Activated CD8-positive, alpha-beta T cell treated with anti-CD3 and anti-CD28 coated beads for 36 hours (primary cell): ENCODE data around the gene DPPA5. TPM values are rescaled to one million over a fixed set of nuclear protein-coding genes. Genes with fewer than 3 reads are reported as not detected.

Source experiments
- ATAC-seq: fragments of 200-7000 bp; cut with Tn5 transposase; one replicate; pipeline ENCODE4 v1.10.0; 2021; ENCODE audit warnings: mild to moderate bottlenecking, moderate library complexity
- CTCF ChIA-PET: fragments of 350-600 bp; sonication (Branson Sonifier 250); formaldehyde crosslinking; loops from one replicate; lab custom pipeline; 2021; ENCODE audit warnings: antibody characterized with exemption; lab: Charles Lee
- POLR2A ChIA-PET: fragments of 350-600 bp; sonication (Branson Sonifier 250); formaldehyde crosslinking; loops from one replicate; lab custom pipeline; 2021; ENCODE audit warnings: antibody characterized with exemption; lab: Charles Lee
- DNase-seq: peaks from one replicate; pipeline ENCODE4 v3.0.0-alpha.2; 2020
- H3K27ac Mint-ChIP-seq: one replicate; pipeline ENCODE4 v1.8.0; 2021; ENCODE audit warnings: mild to moderate bottlenecking, mixed read lengths
- H3K27me3 Mint-ChIP-seq: one replicate; pipeline ENCODE4 v1.8.0; 2021; ENCODE audit warnings: mixed read lengths
- H3K36me3 Mint-ChIP-seq: one replicate; pipeline ENCODE4 v1.8.0; 2021; ENCODE audit warnings: low read depth, mixed read lengths
- H3K4me1 Mint-ChIP-seq: one replicate; pipeline ENCODE4 v1.8.0; 2021; ENCODE audit warnings: low read depth, mixed read lengths
- H3K4me3 Mint-ChIP-seq: one replicate; pipeline ENCODE4 v1.8.0; 2021; ENCODE audit warnings: mild to moderate bottlenecking, moderate library complexity, mixed read lengths
- H3K9me3 Mint-ChIP-seq: one replicate; pipeline ENCODE4 v1.8.0; 2021; ENCODE audit warnings: mixed read lengths
- intact Hi-C: fragments of 100-400 bp; cut with micrococcal nuclease; formaldehyde crosslinking; loops from one replicate; pipeline ENCODE4 v1.10.0; 2022
- total RNA-seq, 2 experiments: library from RNA; stranded (reverse); gene quantifications; one replicate each; pipeline ENCODE4 v1.2.3, GENCODE V29; 2021
- TF ChIP-seq, protein P1 (sequence below): fragments of 200-600 bp; IDR thresholded peaks from one replicate; pipeline ENCODE4 v1.8.0; 2022; ENCODE audit warnings: antibody characterized with exemption, mild to moderate bottlenecking

DPPA5 gene
- total RNA-seq, 2 experiments from 2014 or later, result not detected

DNA sequence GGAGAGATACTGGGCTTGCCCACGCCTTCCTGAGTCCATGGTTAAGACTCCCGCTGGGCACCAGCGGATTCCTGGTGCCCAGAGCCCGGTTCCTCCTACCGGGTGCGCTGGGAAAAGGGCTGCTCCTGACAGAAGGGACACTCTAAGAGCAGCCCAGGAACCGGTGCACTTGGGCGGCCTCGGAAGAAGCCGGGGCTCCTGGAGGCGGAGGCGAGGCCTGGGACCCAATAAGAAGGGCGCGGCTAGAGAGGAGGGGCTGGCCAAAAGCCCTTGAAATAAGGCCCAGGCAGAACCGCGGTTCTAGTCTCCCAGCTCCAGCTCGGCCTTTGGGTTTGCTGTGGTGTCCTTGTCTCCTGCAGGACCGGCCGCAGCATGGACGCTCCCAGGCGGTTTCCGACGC lies 8.3 kb upstream of the DPPA5 start, which contains the start of gene KHDC3L:
Gene KHDC3L, plus strand, starts transcription at position 301 of the 400 bp plus-strand sequence. Its CDS starts 72 bp downstream, at position 373.
- TF ChIP-seq, protein P1, sequence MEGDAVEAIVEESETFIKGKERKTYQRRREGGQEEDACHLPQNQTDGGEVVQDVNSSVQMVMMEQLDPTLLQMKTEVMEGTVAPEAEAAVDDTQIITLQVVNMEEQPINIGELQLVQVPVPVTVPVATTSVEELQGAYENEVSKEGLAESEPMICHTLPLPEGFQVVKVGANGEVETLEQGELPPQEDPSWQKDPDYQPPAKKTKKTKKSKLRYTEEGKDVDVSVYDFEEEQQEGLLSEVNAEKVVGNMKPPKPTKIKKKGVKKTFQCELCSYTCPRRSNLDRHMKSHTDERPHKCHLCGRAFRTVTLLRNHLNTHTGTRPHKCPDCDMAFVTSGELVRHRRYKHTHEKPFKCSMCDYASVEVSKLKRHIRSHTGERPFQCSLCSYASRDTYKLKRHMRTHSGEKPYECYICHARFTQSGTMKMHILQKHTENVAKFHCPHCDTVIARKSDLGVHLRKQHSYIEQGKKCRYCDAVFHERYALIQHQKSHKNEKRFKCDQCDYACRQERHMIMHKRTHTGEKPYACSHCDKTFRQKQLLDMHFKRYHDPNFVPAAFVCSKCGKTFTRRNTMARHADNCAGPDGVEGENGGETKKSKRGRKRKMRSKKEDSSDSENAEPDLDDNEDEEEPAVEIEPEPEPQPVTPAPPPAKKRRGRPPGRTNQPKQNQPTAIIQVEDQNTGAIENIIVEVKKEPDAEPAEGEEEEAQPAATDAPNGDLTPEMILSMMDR, result no peak
- H3K4me3 Mint-ChIP-seq, result no peak within 1 kb of the TSS
- no peaks in the 10 kb centered on the region for H3K9me3 Mint-ChIP-seq
- no peaks in the 10 kb centered on the region for H3K4me1 Mint-ChIP-seq
- H3K36me3 Mint-ChIP-seq, result no peaks in the 10 kb centered on the region
- intact Hi-C loops, result no loop called here
- H3K27ac Mint-ChIP-seq, result no peak within 1 kb of the TSS
- ChIA-PET POLR2A (interaction anchor here (0.6 kb wide), 1 partner anchor 22 kb away, joined by 4 read pairs; no protein-coding TSS in a partner anchor), CTCF (no interaction called here)
- no peak for ATAC-seq
- no peak for DNase-seq
- peaks cover 1% of the 10 kb centered on the region for H3K27me3 Mint-ChIP-seq

DNA sequence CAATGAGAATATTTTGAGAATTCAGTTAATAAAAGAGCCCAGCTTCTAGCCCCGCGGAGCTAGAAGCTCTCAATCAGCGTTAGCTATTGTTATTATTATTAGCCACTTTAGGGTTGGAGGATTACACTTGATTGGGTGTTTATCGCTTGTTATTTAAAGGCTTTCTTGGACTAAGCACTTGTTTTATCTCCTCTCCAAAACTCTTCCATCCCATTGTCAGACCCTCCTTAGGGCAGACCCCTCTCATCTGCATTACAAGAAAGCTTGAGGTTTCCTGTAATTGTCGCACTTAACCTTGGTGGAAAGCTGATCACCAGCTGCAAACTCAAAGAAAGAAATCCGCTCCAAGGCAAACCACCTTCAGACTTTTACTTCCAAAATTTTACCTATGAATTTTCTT lies 4.8 kb downstream of the DPPA5 start:
- Mint-ChIP-seq H3K27ac (no peak overlapping the region), H3K4me3 (no peak overlapping the region), H3K27me3 (peaks cover 29% of the 10 kb centered on the region), H3K4me1 (no peaks in the 10 kb centered on the region), H3K36me3 (no peaks in the 10 kb centered on the region), H3K9me3 (no peaks in the 10 kb centered on the region)
- CTCF ChIA-PET, result interaction anchor here (1.2 kb wide), 1 partner anchor 23 kb away, joined by 4 read pairs; no protein-coding TSS in a partner anchor
- TF ChIP-seq, protein P1, result no peak
- POLR2A ChIA-PET, result no interaction called here
- DNase-seq, result no peak
- no peak for ATAC-seq
- intact Hi-C loops, result no loop called here

DNA sequence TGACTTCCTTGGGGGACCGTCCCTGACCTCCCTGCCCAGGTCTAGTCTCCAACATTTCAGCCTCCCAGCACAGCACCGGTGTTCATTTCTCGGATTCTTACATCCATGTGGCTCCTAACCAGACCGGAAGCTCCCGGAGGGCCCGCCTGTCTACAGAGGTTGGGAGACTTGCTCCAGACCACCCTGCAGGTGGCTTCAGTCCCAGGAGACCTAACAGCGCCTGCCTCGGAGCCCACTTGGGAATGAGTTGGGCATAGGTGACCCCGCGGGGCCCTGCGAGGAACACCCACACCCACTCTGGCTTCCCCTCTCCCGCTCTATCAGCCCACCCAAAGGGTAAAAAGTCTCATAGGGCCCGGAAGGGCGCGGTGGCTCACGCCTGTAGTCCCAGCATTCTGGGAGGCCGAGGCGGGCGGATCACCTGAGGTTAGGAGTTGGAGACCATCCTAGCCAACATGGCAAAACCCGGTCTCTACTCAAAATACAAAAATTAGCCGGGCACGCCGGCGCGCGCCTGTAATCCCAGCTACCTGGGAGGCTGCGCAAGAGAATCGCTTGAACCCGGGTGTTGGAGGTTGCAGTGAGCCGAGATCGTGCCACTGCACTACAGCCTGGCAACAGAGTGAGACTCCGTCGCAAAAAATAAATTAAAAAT lies 5.4 kb downstream of the DPPA5 start:
- POLR2A ChIA-PET, result no interaction called here
- peaks cover 29% of the 10 kb centered on the region for H3K27me3 Mint-ChIP-seq
- no peaks in the 10 kb centered on the region for H3K36me3 Mint-ChIP-seq

GRCh38 chr6:73343164-73343563 lies 10.9 kb downstream of the DPPA5 start:
- CTCF ChIA-PET, result interaction anchor here (0.9 kb wide), 1 partner anchor 10 kb away, joined by 4 read pairs; no protein-coding TSS in a partner anchor
- Mint-ChIP-seq H3K27ac (no peak overlapping the region), H3K27me3 (peaks cover 11% of the 10 kb centered on the region)

More for the DNA sequence above, 5.4 kb downstream of the DPPA5 start:
- ATAC-seq (no peak), DNase-seq (no peak)
- TF ChIP-seq, protein P1, result no peak
- Mint-ChIP-seq H3K4me3 (no peak overlapping the region), H3K4me1 (no peaks in the 10 kb centered on the region), H3K9me3 (no peaks in the 10 kb centered on the region), H3K27ac (no peak overlapping the region)
- CTCF ChIA-PET, result no interaction called here
- intact Hi-C loops, result no loop called here

GRCh38 chr6:73342174-73342573 lies 11.9 kb downstream of the DPPA5 start:
- no peaks in the 10 kb centered on the region for H3K36me3 Mint-ChIP-seq
- peaks cover 5% of the 10 kb centered on the region for H3K27me3 Mint-ChIP-seq
- ATAC-seq (no peak), DNase-seq (no peak)
- intact Hi-C loops, result no loop called here
- CTCF ChIA-PET, result no interaction called here
- no peak overlapping the region for H3K4me3 Mint-ChIP-seq
- TF ChIP-seq, protein P1, result no peak
- no peaks in the 10 kb centered on the region for H3K4me1 Mint-ChIP-seq
- POLR2A ChIA-PET, result no interaction called here
- H3K27ac Mint-ChIP-seq, result no peak overlapping the region
- no peaks in the 10 kb centered on the region for H3K9me3 Mint-ChIP-seq

More at GRCh38 chr6:73343164-73343563, 10.9 kb downstream of the DPPA5 start:
- intact Hi-C loops, result no loop called here
- TF ChIP-seq, protein P1, result no peak
- H3K36me3 Mint-ChIP-seq, result no peaks in the 10 kb centered on the region
- POLR2A ChIA-PET, result no interaction called here
- ATAC-seq, result no peak
- DNase-seq, result no peak
- no peaks in the 10 kb centered on the region for H3K4me1 Mint-ChIP-seq
- no peak overlapping the region for H3K4me3 Mint-ChIP-seq
- no peaks in the 10 kb centered on the region for H3K9me3 Mint-ChIP-seq
